Colon (tissue), 2 donors: Measurements from ENCODE around the gene RCOR2.

Source experiments
- FAIRE-seq: peaks from 2 replicates; lab custom pipeline; 2012; peaks lifted over from hg19 to GRCh38; lab: Jason Lieb, UNC
- donor health status: control.
- donor health status: control.

Gene RCOR2

GRCh38 chr11:63922673-63923192 lies 5.8 kb upstream of the RCOR2 start:
- FAIRE-seq: no peak

DNA sequence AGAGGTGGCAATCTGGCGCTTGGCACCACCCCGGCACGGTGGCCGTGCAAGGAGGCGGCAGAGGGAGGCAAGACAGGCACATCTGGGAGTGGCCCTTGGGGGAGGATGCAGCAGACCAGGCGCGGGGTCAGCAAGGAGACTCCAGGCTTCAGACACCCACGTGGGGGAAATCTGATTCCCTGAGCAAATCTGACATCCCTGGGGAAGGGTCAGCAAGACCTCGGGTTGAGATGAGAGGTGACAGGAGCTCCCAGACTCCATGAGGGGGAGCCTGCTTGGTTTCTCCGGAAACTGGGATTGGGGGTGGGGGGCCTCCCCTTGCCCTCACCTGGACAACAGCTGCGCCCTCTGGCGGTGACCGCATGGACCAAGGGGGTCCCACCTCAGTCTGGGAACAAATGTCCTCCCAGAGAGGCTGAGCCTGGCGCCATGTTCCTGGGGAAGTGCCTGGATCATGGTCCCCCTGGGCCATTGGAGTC lies 4.0 kb upstream of the RCOR2 start:
- FAIRE-seq: no peak

DNA sequence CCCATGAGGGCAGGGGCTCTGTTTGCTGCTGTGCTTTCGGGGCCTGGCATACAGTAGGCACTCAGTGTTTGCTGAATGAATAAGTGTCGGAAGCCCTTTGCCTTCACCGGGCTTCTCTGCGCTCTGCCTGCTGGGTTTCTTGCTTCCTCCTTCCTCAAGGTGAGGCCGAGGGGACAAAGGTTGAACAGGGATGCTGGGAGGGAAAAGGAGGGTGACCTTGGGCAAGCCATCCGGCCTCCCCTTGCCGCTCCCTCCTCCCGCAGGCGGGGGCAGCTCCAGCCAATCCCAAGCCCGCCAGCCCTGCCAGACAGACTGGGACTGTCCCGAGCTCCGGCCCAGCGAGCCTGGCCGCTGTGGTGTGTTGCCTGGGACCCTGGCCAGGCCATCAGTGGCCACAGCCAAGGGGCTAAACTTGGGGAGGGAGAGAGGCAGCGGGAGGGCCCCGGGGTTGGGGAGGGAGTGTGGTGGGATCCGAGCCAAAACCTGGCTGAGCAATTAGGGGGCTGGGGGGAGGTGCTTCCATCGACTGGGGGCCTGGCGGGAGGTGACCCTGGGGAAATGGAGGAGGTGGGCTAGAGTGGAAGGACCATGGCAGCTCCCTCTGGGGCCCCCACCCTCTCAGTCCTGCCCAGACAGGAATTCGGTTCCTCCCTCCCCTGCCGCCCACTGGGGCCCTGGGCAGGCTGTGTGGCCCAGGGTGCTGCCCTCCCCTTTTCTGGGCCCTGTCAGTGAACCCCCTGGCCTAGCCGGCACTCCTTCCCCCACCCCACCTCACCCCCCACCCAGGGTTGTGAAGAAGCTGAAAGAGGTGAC lies 3.4 kb upstream of the RCOR2 start:
- FAIRE-seq: no peak

GRCh38 chr11:63919267-63920125 lies 2.5 kb upstream of the RCOR2 start:
- no peak for FAIRE-seq

DNA sequence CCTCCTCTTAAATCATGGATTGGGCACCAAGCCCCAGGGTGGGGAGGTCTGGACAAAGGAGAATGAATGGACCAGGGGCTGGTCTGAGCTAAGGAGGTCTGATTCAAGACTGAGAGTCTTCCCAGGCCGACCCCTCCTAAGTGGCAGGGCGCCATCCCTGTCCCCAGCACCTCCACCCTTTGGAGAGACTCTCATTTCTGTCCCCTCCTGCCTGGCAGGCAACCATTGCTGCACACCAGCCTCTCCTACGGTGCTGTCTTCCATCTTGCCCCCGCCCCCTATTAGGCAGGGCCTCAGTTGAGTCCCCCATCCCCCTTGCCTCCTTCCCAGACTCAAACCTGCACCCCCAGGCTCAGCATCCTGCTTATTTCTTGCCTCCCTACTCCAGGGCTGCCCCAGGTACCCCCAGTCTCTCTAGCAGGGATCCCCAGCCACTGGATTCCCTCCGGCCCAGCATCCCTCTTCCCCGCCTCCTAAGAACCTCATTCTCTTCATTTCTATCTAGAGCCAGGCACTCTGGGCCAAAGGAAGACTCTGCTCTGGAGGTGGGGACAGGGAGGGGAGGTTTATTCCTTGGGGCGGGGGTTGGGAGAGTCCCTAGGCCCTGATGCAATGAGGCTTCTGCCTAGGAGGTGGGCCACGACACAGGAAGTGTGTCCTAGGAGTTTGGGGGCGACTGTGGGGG lies 1.7 kb upstream of the RCOR2 start:
- no peak for FAIRE-seq

- FAIRE-seq: no peak
These were observed 935 bp upstream of the RCOR2 start for GRCh38 chr11:63917692-63918506.

- no peak for FAIRE-seq
These were observed 765 bp downstream of the RCOR2 start for GRCh38 chr11:63915961-63916836.

DNA sequence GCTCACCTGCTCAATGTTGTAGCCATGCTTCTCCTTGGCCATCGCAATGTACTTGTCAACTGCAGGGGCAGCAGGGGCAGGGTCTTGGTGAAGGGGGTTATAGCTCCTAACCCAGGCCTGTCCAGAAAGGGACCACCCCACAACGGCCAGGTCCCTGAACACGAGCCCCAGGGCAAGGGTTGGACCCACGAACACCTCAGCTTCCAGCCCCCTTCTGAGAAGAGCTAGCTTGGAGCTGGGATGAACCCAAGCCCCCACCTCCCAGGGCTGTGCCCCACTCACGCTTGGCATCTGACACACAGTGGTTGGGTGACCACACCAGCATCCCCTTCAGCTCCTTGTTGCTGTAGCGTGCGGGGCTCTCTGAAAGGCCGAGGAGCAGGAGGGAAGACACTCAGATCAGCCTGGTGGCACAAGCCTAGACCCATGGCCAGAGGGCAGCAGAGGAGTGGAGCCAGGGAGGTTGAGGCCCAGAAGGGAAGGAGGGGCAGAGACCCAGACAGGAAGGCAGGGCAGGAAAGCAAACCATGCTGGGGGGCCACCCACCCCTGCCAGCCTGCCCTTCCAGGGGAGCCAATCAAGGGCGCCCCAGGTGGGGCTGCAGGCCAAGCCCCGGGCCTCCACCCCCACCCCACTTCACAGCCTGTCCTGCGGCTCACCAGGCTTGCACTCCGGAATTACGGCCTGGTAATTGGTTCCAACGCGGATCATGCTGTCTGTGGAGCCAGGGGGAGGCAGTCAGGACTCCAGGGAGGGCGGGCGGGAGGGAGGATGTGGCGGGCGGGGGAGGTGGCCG lies 1.9 kb downstream of the RCOR2 start:
- no peak for FAIRE-seq

GRCh38 chr11:63913866-63914830 lies 2.8 kb downstream of the RCOR2 start:
- FAIRE-seq: no peak

DNA sequence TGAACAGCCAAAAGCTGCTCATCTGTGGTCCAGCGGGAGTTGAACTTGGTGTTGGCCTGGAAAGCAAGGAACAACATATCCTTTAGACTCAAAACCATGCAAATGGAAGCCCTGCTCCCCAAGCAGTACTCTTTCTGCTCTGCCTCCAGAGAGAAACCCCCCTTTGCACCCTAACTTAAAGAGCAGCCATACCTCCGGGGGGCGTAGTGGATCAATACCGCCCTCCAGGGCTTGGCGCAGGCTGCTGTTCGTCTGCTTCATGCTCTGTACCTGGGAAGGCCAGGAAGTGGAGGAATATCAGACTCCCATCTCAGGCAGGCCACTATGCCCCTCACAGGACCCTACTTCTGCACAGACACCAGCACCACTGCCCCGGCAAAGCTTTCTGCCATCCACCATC lies 4.3 kb downstream of the RCOR2 start:
- FAIRE-seq: no peak

DNA sequence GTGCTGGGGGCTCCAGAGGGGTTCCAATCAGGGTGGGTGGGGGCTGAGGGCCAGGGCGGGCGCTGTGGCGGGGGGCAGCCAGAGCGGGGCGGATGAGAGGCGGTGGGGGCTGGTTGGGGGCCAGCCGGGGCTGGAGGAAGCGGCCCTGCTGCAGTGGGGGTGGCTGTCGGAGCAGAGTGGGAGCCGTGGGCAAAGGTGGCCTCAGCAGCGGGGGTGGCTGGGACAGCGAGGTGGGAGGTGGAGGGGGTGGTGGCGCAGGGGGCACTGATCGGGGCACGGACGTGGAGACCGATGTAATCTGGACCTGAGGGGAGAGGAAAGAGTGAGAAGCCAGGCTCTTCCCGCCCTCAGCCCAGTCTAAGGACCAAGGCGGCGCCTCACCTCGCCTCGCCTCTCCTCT lies 5.1 kb downstream of the RCOR2 start:
- no peak for FAIRE-seq

- FAIRE-seq: no peak
These were observed 5.5 kb downstream of the RCOR2 start for GRCh38 chr11:63911440-63911839.

- no peak for FAIRE-seq
These were observed 6.3 kb downstream of the RCOR2 start for GRCh38 chr11:63910675-63911074.

DNA sequence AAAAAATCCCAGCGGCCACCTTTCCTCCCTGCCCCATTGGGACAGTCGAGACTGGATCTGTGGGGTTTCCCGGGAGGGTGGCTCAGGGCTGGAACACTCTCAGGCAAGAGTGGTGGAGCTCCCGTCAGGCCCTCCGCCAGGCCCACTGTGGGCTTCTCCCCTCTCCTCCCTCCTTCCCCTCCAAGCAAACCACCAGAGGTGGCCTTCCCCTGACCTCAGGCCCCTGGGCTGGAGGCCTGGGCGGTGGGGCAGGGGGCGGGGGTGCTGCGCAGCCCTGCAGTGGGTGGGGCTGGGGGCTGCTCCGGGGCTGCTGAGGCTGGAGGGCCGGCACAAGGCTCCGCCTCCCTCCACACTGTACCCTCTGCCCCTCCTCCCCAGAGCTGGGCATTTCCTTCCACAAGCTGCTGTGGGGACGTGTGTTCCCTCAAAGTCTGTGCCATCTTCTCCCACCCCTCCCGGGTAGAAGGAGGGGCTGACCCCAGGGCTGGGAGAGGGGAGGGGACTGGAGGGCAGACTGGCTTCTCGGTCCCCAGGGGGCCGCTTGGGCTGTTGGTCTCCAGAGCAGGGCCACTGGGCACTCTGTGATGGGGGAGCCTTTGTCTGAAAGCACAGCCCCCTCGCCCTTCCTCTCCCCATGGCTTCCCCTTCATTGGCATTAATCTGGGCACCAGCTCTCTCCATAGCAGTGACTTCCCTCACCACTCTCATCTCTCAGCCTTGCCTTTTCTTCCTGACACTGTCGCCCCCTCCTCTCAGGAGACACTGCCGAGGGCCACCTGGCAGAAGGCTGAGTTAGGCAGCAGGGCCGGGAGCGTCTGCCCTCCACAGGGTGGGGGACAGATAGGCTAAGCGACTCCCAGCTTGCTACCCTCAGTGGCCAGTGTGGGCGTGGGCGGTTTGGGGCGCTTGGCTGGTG lies 7.1 kb downstream of the RCOR2 start:
- no peak for FAIRE-seq

DNA sequence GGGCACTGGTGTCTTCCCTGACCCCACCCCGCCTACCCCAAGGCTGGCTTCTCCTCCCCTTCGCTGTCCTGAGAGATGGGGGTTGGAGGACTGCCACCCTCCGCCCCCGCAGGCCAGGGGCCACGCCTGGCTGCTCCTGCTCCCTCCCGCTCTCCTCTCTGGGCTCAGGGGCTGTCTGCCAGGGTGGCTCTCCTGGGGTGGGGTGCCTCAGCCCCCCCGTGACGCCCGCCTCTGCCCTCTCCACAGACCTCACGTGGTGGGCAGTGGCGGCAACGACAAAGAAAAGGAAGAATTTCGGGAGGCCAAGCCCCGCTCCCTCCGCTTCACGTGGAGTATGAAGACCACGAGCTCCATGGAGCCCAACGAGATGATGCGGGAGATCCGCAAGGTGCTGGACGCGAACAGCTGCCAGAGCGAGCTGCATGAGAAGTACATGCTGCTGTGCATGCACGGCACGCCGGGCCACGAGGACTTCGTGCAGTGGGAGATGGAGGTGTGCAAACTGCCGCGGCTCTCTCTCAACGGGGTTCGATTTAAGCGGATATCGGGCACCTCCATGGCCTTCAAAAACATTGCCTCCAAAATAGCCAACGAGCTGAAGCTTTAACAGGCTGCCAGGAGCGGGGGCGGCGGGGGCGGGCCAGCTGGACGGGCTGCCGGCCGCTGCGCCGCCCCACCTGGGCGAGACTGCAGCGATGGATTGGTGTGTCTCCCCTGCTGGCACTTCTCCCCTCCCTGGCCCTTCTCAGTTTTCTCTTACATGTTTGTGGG lies 8.1 kb downstream of the RCOR2 start:
- FAIRE-seq: no peak

- no peak for FAIRE-seq
These were observed 9.0 kb downstream of the RCOR2 start for GRCh38 chr11:63907808-63908530.
